ENCODE measurements around the gene CDK6.

DNA sequence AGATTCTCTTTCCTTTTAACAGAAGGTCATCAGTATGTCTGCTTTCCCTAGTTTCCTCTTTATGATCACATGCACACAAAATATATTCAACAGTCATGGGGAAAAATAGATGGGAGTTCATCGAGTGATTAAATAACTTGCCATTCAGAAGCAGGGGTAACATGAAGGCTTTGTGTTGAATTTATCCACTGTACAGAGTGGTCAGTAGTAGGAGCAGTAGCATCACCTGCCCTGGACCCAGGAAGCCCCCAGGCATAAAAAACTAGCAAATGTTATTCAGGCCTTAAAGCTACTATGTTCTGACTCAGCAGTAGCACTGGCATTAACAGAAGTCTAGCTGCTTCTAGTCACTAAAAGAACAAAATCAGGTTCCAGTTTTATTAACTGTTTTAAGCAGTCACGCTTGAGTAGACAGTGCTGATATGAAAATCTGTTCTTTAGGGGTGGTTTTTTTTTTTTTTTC, 214.8 kb downstream of the CDK6 start:
- TF ChIP-seq, protein P1, sequence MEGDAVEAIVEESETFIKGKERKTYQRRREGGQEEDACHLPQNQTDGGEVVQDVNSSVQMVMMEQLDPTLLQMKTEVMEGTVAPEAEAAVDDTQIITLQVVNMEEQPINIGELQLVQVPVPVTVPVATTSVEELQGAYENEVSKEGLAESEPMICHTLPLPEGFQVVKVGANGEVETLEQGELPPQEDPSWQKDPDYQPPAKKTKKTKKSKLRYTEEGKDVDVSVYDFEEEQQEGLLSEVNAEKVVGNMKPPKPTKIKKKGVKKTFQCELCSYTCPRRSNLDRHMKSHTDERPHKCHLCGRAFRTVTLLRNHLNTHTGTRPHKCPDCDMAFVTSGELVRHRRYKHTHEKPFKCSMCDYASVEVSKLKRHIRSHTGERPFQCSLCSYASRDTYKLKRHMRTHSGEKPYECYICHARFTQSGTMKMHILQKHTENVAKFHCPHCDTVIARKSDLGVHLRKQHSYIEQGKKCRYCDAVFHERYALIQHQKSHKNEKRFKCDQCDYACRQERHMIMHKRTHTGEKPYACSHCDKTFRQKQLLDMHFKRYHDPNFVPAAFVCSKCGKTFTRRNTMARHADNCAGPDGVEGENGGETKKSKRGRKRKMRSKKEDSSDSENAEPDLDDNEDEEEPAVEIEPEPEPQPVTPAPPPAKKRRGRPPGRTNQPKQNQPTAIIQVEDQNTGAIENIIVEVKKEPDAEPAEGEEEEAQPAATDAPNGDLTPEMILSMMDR (IDR thresholded peaks at IDR 0.05) = no peak
- TF ChIP-seq MAX (IDR thresholded peaks at IDR 0.05) (no peak), ZSCAN20 (CRISPR knock-in tag; IDR thresholded peaks at IDR 0.05) (no peak), RAD21 (conservative IDR thresholded peaks at IDR 0.05 in 1 of 2, IDR thresholded peaks at IDR 0.05 in 1 of 2) (no peak), BHLHE40 (IDR thresholded peaks at IDR 0.05; ENCODE audit: low read depth, low read length) (no peak)
- TF ChIP-seq, protein P2, sequence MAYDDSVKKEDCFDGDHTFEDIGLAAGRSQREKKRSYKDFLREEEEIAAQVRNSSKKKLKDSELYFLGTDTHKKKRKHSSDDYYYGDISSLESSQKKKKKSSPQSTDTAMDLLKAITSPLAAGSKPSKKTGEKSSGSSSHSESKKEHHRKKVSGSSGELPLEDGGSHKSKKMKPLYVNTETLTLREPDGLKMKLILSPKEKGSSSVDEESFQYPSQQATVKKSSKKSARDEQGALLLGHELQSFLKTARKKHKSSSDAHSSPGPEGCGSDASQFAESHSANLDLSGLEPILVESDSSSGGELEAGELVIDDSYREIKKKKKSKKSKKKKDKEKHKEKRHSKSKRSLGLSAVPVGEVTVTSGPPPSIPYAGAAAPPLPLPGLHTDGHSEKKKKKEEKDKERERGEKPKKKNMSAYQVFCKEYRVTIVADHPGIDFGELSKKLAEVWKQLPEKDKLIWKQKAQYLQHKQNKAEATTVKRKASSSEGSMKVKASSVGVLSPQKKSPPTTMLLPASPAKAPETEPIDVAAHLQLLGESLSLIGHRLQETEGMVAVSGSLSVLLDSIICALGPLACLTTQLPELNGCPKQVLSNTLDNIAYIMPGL (CRISPR knock-in tag; IDR thresholded peaks at IDR 0.05; ENCODE audit: borderline replicate concordance) = no peak

Measured in A549 (cell line).